22Rv1 (cell line): ENCODE results near the gene PSEN2.

ENCODE experiments used
- H3K27ac ChIP-seq: fragments of 450-650 bp; 2 replicates; pipeline ENCODE4 v1.5.1; 2017
- ZFX ChIP-seq: fragments of 450-650 bp; IDR thresholded peaks from 2 replicates; pipeline ENCODE4 v1.6.1; 2017; ENCODE audit warnings: antibody characterized with exemption, borderline replicate concordance
- TF ChIP-seq, protein P1 (sequence below): fragments of 450-650 bp; IDR thresholded peaks from 2 replicates; pipeline ENCODE4 v1.5.1; 2017; ENCODE audit warnings: mild to moderate bottlenecking

Gene PSEN2

DNA sequence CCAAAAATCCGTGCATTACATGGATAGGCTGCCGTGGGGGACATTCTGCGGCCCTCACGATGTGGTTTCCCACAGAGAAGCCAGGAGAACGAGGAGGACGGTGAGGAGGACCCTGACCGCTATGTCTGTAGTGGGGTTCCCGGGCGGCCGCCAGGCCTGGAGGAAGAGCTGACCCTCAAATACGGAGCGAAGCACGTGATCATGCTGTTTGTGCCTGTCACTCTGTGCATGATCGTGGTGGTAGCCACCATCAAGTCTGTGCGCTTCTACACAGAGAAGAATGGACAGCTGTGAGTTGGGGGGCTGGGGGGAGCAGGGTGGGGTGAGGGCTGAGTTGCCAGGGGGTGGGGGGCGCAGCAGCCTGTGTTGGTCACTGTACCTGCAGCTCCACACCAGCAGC is 13.2 kb downstream of the PSEN2 start:
- TF ChIP-seq, protein P1, sequence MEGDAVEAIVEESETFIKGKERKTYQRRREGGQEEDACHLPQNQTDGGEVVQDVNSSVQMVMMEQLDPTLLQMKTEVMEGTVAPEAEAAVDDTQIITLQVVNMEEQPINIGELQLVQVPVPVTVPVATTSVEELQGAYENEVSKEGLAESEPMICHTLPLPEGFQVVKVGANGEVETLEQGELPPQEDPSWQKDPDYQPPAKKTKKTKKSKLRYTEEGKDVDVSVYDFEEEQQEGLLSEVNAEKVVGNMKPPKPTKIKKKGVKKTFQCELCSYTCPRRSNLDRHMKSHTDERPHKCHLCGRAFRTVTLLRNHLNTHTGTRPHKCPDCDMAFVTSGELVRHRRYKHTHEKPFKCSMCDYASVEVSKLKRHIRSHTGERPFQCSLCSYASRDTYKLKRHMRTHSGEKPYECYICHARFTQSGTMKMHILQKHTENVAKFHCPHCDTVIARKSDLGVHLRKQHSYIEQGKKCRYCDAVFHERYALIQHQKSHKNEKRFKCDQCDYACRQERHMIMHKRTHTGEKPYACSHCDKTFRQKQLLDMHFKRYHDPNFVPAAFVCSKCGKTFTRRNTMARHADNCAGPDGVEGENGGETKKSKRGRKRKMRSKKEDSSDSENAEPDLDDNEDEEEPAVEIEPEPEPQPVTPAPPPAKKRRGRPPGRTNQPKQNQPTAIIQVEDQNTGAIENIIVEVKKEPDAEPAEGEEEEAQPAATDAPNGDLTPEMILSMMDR: no peak
- no peak for TF ChIP-seq ZFX
- no peak overlapping the region for H3K27ac ChIP-seq

DNA sequence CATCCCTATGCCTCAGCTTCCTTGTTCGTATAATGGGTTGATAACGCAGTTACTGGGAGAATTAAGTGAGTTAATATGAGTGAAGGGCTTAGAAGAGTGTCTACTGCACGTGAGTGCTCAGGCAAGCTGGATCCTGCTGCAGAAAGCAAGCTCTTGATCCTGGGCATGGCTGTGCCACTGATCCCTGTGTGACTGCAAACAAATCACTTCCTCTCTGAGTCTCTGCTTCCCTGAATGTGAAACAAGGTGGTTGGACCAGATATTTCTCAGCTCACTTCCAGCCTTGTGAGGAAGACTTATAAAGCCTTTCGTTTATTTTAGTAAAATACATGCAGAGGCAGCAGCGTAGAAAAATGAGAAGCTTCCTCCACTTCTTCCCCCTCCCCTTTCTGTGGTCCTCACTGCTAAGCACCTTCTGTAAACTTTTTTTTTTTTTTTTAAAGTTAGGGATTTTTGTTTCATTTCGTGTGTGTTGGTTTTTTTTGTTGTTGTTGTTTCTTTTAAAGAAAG is 13.8 kb downstream of the PSEN2 start:
- TF ChIP-seq, protein P1: no peak
- no peak for TF ChIP-seq ZFX
- no peak overlapping the region for H3K27ac ChIP-seq

DNA sequence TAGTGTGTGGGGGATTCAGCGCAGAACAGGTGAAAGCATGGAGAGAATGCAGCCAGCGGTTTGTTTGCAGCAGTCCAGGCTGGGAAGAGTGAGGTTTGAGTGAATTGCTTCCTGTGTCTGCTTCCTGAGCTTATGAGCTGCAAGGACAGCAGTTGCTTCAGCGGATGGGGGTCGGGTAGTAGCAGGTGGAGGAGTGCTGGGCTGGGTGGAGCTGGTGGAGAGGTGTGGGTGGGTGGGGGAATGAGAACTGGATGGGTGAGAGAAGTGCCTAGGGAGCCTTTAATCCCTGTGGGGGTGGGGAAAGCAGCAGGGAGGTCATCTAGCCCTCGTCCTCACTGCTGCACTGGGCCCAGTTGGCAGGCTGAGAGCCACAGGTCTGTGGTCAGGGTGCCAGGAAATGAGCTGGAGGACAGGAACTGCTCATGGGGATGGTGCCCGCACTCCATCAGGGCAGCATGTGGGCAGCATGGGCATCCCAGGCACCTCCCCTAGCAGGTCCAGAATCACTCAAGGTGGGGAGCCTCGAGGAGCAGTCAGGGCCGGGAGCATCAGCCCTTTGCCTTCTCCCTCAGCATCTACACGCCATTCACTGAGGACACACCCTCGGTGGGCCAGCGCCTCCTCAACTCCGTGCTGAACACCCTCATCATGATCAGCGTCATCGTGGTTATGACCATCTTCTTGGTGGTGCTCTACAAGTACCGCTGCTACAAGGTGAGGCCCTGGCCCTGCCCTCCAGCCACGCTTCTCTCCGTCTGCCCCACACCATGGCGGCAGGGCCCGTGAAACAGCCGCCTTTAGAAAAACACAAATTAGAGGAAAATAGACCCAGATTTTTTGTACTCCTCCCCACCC is 14.8 kb downstream of the PSEN2 start:
- TF ChIP-seq ZFX: no peak
- TF ChIP-seq, protein P1: no peak
- no peak overlapping the region for H3K27ac ChIP-seq

DNA sequence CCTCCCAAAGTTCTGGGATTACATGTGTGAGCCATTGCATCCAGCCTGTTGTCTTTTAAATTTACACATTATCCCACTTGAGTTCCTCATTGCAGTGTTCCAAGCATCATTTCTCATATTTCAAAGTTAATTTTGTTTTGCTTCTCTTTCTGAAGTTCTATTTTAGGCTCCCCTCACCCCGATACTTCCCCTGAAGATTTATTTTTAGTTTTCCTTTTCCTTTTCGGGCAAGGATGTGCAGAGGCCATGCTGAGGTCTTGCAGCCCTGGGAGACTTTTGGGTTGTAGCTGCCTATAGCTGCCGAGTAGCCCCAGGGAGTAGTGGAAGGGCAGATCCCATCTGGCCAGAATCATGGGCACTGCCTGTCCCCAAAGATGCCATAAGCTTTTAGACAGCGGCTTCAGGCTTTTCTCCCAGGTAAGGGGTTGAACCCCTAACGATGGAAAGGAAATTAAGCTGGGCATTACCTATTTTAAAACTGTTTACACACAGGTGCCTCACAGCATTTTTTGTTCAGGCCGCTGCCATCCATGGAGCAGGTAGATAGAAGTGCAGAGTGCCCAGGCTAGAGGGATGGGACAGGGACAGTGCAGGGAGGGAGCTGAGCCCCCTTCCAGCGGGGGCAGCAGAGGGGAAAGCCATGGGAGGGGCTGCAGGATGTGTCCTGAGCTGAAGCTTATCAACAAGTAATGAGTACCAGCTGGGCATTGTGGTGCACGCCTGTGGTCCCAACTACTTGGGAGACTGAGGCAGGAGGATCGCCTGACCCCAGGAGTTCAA is 15.9 kb downstream of the PSEN2 start:
- H3K27ac ChIP-seq: no peak overlapping the region

DNA sequence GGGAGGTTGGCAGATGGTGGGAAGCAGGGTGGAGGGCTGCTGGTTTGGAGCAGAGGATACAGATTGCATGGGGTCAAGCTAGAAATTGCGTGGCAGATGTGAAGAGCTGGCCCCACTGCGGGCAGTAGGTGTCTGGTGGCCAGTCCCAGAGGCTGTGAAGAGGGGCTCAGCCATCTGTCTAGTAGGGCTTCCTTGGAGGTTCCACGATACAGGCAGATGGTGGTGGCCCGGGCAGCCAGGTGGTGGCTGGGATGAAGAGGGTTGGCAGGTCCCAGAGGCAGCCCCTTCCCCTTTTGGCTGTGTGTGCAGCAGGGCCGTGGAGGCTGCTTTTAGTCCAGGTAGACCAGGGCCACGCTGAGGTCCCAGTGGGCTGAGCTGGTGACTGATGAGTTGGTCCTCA is 16.6 kb downstream of the PSEN2 start:
- H3K27ac ChIP-seq: no peak overlapping the region
- TF ChIP-seq, protein P1: no peak
- TF ChIP-seq ZFX: no peak

More for the DNA sequence above, 15.9 kb downstream of the PSEN2 start:
- TF ChIP-seq, protein P1: no peak
- no peak for TF ChIP-seq ZFX

DNA sequence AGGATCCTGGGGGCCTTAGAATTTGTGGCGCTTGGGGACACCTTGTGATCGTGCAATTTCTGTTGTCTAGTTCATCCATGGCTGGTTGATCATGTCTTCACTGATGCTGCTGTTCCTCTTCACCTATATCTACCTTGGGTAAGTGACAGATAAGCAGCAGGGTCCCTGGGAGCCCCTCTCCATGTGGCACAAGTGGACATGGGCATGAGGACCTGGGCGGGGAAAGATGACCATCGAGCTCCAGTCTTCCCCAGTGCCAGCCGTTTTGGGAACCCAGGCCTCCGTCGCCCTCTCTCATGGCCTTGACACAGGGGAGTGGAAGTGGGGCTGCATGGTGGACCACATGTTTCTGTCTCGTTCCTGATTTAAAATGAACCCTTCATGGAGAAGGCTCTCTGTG is 17.6 kb downstream of the PSEN2 start:
- TF ChIP-seq, protein P1: no peak
- no peak for TF ChIP-seq ZFX
- no peak overlapping the region for H3K27ac ChIP-seq

DNA sequence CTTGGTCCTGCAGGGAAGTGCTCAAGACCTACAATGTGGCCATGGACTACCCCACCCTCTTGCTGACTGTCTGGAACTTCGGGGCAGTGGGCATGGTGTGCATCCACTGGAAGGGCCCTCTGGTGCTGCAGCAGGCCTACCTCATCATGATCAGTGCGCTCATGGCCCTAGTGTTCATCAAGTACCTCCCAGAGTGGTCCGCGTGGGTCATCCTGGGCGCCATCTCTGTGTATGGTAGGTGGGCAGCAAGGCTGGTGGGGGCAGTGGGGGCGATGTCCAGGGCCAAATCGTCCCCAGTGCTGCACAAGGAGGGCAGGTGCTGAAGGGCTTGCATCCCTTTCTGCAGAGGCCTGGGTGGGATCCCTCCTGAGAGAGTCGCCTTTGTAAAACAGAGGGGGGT is 18.4 kb downstream of the PSEN2 start:
- no peak for TF ChIP-seq ZFX
- TF ChIP-seq, protein P1: no peak
- H3K27ac ChIP-seq: no peak overlapping the region
